HG03066 (cell line): ENCODE data around the gene EXD3.

Experiments used
- ATAC-seq: cut with Tn5 transposase; IDR thresholded peaks from one replicate; pipeline ENCODE4 v1.9.1; 2021; ENCODE audit warnings: low read depth; ENCODE audit not compliant: unreplicated experiment

Gene EXD3

GRCh38 chr9:137277329-137278041 is 145.5 kb downstream of the EXD3 start, which contains the start of gene TOR4A:
Gene TOR4A (plus strand): TSS chr9:137277726. CDS start chr9:137278690, 964 bp downstream.
- ATAC-seq = peak; percentile 81

GRCh38 chr9:137276473-137277328 is 146.3 kb downstream of the EXD3 start:
- no peak for ATAC-seq

- ATAC-seq = no peak
Measured at GRCh38 chr9:137275588-137276472, 147.1 kb downstream of the EXD3 start.

- ATAC-seq = no peak
Measured at GRCh38 chr9:137275203-137275587, 147.8 kb downstream of the EXD3 start.

GRCh38 chr9:137273611-137274320 is 149.2 kb downstream of the EXD3 start:
- no peak for ATAC-seq

GRCh38 chr9:137273095-137273490 is 149.9 kb downstream of the EXD3 start:
- ATAC-seq = no peak

- ATAC-seq = no peak
Measured at GRCh38 chr9:137272241-137273094, 150.5 kb downstream of the EXD3 start.

GRCh38 chr9:137271696-137272076 is 151.3 kb downstream of the EXD3 start:
- ATAC-seq = no peak

GRCh38 chr9:137270929-137271695 is 151.8 kb downstream of the EXD3 start:
- ATAC-seq = no peak

- ATAC-seq = no peak
Measured at GRCh38 chr9:137269231-137269772, 153.7 kb downstream of the EXD3 start.

GRCh38 chr9:137268538-137269201 is 154.3 kb downstream of the EXD3 start:
- no peak for ATAC-seq

GRCh38 chr9:137267933-137268355 is 155.0 kb downstream of the EXD3 start:
- no peak for ATAC-seq

- no peak for ATAC-seq
Measured at GRCh38 chr9:137266585-137267453, 156.1 kb downstream of the EXD3 start.

- no peak for ATAC-seq
Measured at GRCh38 chr9:137266162-137266527, 156.8 kb downstream of the EXD3 start.

GRCh38 chr9:137265496-137266161 is 157.3 kb downstream of the EXD3 start:
- no peak for ATAC-seq

- ATAC-seq = no peak
Measured at GRCh38 chr9:137264067-137264466, 158.9 kb downstream of the EXD3 start.
